Measurements from ENCODE around the gene SPATA31E1. TPM values are rescaled to one million over a fixed set of nuclear protein-coding genes. Genes with fewer than 3 reads are reported as not detected.

SPATA31E1 gene
- total RNA-seq, 6 experiments from 2014 or later, result not detected

- no peak for DNase-seq
- intact Hi-C loops (cut with DNase I), result no loop called here
- no peak for ATAC-seq
Observed at GRCh38 chr9:87859786-87860185, 22.9 kb upstream of the SPATA31E1 start.

DNA sequence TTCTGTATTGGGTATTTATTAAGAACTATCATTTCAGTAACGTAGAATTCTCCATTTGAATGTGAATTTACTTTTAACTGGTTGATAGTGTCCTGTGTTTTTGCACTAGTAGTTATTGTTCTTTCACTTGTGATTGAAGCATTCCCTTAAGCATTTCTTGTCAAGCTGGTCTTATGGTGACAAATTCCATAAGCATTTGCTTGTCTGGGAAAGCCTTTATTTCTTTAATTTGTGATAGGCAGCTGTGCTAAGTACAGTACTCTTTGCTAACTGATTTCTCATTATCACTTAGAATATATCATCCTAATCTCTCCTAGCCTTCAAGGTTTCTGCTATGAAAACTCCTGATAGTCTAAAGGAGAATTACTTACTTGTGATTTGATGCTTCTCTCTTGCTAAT is 21.3 kb upstream of the SPATA31E1 start:
- intact Hi-C loops (cut with DNase I), result no loop called here
- ATAC-seq (no peak), DNase-seq (no peak)

More at GRCh38 chr9:87859786-87860185, 22.9 kb upstream of the SPATA31E1 start:
- Histone ChIP-seq H3K27ac (no peak overlapping the region), H3K4me3 (no peak overlapping the region), H3K4me1 (no peaks in the 10 kb centered on the region), H3K27me3 (no peaks in the 10 kb centered on the region), H3K36me3 (no peaks in the 10 kb centered on the region), H3K9me3 (no peaks in the 10 kb centered on the region)
- TF ChIP-seq CTCF (IDR thresholded peaks at IDR 0.05) (no peak), POLR2A (IDR thresholded peaks at IDR 0.05) (no peak)
- WGBS (ENCODE audit: insufficient coverage, low coverage, low lambda C conversion rate, missing lambda C conversion rate), result no CpG with 5 or more reads among the region's 11 CpGs

DNA sequence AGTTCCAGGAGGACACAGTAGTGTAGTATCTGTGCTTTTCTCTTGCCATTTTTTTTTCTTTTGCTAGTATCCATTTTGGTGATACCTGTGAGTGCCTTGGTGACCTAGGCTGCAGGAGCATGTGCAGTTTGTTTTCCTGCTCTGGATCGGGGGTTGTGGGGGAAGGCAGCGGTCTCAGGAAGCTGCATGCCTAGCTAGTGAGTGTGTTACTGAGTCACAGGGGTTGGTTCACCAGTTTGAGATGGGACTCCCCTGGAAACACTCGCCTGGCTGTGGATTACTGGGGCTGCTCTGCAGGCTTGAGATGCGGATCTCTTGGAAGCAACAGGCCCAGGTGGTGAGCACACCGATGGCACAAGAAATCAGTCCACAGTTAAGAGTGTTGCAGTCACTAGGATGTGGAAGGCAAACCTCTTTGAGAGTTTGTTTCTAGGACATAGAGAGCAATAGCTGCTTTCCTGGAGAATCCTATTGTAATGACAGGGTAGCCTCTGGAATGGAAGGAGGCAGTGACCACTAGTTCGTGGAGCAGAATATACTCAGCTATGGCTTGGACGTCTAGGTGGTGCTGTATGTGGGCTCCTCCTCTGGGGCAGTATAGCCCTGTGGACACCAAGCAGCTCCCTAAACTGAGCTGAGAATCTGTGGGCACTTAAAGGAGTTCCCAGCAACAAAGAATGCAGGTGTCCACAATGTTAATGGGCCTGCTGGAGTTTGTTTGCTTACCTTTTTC is 20.0 kb upstream of the SPATA31E1 start:
- DNase-seq (no peak), ATAC-seq (no peak)
- H3K27me3 ChIP-seq, result no peaks in the 10 kb centered on the region
- H3K4me3 ChIP-seq, result no peak overlapping the region
- H3K36me3 ChIP-seq, result no peaks in the 10 kb centered on the region
- H3K9me3 ChIP-seq, result no peaks in the 10 kb centered on the region
- 88% methylated on average over 2 of the region's 7 CpGs for WGBS (ENCODE audit: insufficient coverage, low coverage, low lambda C conversion rate, missing lambda C conversion rate)
- TF ChIP-seq CTCF (IDR thresholded peaks at IDR 0.05) (no peak), POLR2A (IDR thresholded peaks at IDR 0.05) (no peak)
- intact Hi-C loops (cut with DNase I), result no loop called here
- H3K27ac ChIP-seq, result no peak overlapping the region
- H3K4me1 ChIP-seq, result no peaks in the 10 kb centered on the region

More for the DNA sequence above, 21.3 kb upstream of the SPATA31E1 start:
- TF ChIP-seq CTCF (IDR thresholded peaks at IDR 0.05), result no peak
- no peak for TF ChIP-seq POLR2A (IDR thresholded peaks at IDR 0.05)
- Histone ChIP-seq H3K4me1 (no peaks in the 10 kb centered on the region), H3K9me3 (no peaks in the 10 kb centered on the region), H3K4me3 (no peak overlapping the region), H3K27me3 (no peaks in the 10 kb centered on the region), H3K27ac (no peak overlapping the region), H3K36me3 (no peaks in the 10 kb centered on the region)
- 73% methylated on average over 1 of the region's 1 CpG for WGBS (ENCODE audit: insufficient coverage, low coverage, low lambda C conversion rate, missing lambda C conversion rate)

GRCh38 chr9:87863882-87864465 is 18.7 kb upstream of the SPATA31E1 start:
- no peaks in the 10 kb centered on the region for H3K9me3 ChIP-seq
- H3K36me3 ChIP-seq, result no peaks in the 10 kb centered on the region
- peak; percentile 36 to 59 (median 48) for ATAC-seq
- intact Hi-C loops (cut with DNase I), result no loop called here
- H3K4me3 ChIP-seq, result no peak overlapping the region
- DNase-seq, result no peak
- 51% methylated on average over 6 of the region's 6 CpGs for WGBS (ENCODE audit: insufficient coverage, low coverage, low lambda C conversion rate, missing lambda C conversion rate)
- TF ChIP-seq POLR2A (IDR thresholded peaks at IDR 0.05) (no peak), CTCF (IDR thresholded peaks at IDR 0.05) (no peak)
- no peaks in the 10 kb centered on the region for H3K4me1 ChIP-seq
- H3K27me3 ChIP-seq, result no peaks in the 10 kb centered on the region
- no peak overlapping the region for H3K27ac ChIP-seq

All from right lobe of liver (tissue), 6 donors.